HG03342 (cell line): ENCODE results near the gene CREB5.

Source experiments
- ATAC-seq: cut with Tn5 transposase; IDR thresholded peaks from one replicate; pipeline ENCODE4 v1.9.1; 2021; ENCODE audit warnings: mild to moderate bottlenecking, moderate library complexity; ENCODE audit not compliant: unreplicated experiment

The CREB5 gene

DNA sequence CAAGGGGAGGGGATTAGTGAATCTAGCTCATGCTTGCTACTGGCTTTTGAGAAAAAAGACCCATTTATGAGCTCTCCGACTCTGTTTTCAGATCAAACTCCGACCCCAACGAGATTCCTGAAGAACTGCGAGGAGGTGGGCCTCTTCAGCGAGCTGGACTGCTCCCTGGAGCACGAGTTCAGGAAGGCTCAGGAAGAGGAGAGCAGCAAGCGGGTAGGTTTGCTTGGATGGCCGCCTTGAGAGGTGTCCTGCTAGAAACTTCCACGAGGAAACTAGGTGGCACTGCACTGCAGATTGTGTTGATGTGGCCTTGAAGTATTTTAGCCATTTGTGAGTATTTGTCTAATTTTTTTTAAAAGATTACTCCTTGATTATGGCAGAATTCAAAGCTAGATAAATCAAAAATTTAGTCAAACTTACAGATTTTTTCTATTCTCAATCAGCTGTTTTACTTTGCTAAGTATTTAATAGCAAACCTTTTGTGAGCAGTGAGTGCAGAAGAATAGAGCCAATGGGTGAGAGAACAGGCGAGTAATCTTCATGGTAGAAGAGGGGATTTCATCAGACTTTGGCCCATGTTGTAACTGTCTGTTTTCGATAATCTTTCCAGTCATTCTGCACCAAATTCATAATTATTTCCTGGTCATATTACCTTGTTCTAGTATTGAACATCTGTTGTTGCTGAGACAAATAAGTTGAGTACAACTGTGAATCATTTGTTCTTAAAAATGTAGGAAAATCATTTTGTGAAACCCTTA, 95.4 kb downstream of the CREB5 start:
- no peak for ATAC-seq

DNA sequence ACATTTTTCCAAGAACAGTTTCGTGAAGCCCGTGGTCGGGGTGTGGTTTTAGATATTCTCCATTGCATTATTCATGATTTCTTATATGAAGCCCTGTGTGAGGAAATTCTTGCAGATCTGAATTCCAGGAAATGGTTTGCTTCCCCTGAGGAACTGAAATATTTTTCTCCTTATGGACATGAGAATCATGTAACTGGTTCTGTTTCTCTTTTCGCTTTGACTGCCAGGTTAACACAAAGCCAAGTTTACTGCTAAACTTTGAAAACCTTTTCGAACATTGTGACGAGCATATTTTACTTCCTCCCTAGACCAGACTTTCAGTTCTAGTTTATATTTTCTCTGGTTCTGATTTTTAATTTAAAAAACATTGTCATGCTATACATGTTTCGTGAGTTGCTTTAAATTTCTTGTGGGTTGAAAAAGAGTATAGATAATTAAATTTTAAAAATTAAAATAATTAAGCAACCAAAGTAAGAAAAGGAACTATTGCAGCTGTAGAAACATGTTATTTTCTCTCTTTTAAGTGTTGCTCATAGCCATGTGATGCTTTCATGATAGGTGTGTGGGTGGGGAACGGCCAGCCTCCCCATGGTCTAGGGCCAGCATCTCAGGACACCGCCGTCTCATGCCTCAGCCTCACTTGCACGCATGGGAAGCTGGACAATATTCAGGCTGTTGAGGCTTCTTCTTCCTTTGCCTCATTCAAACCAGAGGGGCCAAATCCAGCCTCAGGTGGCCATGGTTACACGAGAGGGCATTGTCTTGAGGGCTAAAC, 97.1 kb downstream of the CREB5 start:
- peak; percentile 78 for ATAC-seq

DNA sequence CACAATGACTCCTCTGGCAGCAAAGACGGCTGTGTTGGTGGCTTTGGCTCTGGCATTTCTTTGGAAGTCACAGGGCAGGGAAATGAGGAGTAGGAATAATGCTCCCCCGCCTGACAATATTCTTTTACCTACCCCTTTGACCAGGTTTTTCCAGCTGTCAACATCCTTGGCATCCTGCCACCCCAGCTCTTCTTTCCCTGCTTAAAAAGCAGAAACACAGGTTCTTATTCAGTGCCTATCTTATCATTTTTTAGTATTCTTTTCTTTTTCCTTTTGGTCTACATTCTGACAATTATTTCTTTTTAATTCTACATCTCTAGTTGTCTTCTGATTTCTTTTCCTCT, 97.7 kb downstream of the CREB5 start:
- ATAC-seq: no peak

DNA sequence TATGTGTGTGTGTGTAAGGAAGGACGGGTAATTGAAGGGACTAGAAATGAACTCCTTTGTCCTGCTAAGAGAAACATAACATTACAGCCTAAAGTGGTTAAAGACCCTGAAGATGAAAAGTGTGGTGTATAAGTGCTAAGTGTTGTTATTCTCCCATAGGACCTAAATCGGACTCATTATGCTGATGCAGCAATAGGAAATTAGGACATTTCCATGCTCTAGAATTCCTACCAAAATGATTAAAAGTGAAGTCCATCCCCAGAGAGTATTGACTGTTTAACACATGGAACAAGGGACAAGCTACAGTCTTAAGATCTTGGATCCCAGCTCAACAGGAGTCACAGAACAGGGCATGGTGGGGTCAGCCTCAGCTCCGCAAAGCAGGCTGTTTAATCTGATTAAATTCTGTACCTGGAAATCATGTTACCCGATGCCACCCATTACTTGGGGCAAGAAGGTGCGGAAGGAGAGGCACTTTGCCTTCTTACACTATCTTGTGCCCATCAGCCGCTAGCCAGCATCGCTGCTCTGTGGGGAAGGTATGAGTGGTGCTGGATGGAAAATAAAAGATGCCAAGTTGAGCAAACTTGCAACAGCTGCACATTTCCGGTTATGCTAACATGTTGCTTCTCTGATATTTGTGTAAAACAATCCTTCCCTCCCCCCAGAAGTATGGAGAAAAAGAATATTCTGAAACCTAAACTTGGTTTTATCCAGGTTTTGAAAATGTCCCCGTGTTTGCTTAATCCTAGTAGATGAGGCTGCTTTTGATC, 100.5 kb downstream of the CREB5 start:
- no peak for ATAC-seq

DNA sequence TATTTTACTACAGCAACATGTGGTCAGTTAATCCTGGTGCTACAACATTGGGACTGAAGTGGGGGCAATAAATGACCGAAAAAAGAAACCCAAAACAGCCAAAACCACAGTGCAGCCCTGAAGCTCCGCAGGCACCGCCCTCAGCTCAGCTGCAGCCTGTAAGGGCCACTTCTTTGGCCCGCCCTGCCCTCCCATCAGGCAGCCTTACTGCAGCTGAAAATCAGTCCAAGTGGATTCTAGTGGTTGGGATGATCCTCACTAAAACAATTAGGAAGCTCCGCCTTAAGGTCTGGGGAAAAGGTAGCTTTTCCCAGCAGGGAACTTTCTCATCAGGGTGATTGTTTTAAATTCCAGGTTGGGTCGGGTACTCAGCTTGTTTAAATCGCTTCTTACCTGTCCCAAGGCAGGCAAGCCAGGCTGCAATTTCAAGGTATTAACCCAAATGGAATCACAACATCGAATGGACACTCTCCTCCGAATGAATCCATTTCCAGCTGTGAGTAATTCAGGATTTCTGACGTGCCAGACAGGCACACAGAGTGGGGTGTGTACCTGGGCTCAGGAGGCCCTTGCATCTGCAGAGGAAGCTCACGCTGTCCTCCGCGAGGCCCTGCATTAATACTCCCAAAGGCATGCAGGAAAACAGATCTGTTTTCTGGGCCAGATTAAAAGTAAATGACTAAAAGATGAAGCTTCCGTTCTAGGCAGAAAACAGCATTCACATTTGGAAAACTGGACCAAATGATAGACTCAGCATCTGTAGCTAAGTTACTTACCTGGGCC, 104.3 kb downstream of the CREB5 start:
- ATAC-seq: no peak

DNA sequence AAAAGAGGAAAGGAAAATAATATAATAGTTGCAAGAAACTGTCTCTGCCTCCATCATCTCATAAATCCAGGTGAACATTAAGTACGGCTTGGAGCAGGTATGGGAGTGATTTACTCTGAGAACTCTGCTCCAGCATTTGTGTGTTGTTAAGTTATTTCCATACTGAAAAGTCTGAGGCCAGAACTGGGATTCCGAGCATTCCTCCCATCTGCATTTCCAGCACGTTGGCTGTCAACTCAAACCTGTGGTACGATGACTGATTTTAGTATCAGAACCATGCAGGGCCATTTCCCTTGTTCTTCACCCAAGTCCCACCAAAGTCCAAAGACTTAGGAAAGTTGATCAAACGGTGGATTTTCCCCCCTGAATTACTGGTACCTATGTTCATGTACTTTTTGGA, 104.9 kb downstream of the CREB5 start:
- no peak for ATAC-seq

DNA sequence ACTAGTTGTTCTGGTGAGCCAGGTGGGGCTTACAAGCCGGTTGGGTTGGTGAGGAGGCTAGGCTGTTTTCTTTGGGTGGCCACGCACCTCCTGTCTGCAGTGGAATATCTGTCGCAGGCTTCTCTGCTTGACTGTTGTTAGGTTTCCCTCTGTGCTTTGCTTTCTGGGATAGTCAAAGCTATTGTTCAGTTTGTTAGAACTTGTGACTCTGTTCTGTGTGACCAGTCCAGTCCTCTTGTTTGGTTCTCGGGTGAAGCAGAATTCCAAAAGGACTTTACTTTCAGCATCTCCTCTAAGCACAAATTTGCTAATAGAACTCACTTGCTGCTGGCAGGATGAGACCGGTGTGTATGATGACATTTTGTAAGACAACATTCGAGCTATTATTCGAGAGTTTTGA, 105.3 kb downstream of the CREB5 start:
- ATAC-seq: no peak

DNA sequence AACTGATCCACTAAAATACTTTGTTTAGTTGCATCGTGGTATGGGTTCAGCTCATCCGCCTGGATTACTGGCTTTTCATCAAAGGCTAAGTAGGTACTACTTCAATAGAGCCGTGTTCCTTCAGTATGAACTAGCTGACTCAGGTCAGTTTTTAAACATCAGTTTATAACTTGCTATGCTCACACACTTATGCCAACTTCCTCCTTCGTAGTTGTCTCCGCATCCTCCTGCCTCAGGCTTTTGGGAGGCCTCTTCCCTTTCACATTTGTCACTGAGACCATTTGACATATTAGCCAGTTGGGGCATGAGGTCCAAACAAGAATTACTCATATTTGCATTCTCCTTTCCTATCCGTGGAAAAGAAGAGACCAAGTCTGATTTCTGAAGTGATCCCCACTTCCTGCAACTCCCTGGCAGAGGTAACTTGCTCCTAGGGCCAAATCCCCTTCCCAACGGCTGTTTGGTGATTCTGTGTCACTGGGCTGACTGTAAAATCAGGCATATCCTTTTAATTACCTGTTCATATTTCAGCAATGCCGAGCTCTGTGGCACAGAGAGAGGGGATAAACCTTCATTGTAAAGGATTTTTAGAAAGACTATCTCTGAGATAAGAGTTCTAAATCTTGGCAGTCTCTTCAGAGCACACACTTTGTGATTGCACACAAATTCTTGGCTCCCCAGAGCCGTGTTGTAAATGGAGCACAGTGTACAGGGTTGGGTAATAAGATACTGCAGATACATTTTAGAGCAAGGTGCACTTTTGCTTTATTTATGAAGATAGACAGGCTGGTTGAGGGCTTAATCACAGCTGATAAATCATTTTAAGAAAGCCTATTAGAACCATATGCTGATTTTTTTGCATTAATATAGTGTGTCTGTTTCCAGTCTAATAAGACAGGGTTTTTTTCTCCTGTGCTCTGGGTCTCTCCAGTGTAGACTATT, 108.0 kb downstream of the CREB5 start:
- ATAC-seq: no peak

DNA sequence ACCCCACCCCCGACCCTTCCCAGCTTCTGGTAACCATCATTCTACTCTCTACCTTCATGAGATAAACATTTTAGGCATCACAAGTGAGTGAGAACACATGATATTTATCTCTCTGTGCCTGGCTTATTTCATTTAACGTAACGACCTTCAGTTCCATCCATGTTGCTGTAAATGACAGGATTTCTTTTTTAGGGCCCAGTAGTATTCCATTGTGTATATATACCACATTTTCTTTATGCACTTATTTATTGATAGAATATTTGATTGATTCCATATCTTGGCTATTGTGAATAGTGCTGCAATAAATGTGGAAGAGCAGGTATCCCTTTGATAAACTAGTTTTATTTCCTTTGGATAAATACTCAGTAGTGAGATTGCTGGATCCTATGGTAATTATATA, 112.7 kb downstream of the CREB5 start:
- ATAC-seq: no peak

DNA sequence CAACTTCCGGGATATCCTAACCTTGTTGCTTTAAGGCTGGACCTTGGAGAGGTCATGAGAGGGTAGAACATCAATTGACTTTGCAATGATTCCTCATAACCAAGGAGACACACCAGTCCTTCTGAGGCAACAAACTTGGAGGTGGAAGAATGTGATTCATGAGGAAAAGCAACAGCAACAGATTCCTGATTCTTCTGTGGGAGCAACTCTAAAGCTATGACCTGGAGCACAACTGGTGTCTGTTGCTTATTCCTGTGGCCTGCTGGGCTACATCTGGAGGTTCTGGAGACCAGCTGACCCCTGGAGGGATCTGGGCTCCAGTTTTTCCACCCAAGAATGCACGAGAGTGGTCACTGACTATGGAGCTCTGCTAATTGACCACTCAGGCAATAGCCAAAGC, 116.6 kb downstream of the CREB5 start:
- ATAC-seq: no peak

DNA sequence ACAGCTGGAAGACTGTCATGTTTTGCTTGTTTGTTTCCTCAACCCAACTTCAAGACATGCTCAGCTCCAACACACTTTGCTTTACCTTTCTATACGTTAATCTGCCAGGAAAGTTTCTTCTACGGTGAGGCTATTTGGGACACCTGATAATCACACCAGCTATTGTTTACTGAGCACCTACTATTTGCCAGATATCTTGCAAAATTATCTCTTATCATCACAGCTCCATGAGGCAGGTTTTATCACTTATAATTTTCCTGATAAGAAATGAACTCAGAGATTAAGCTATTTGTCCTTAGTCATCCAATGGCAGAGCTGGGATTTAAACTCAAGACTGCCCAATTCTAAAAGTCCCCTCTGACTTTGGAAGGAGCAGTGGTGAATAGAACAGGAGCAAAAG, 117.4 kb downstream of the CREB5 start:
- ATAC-seq: no peak

DNA sequence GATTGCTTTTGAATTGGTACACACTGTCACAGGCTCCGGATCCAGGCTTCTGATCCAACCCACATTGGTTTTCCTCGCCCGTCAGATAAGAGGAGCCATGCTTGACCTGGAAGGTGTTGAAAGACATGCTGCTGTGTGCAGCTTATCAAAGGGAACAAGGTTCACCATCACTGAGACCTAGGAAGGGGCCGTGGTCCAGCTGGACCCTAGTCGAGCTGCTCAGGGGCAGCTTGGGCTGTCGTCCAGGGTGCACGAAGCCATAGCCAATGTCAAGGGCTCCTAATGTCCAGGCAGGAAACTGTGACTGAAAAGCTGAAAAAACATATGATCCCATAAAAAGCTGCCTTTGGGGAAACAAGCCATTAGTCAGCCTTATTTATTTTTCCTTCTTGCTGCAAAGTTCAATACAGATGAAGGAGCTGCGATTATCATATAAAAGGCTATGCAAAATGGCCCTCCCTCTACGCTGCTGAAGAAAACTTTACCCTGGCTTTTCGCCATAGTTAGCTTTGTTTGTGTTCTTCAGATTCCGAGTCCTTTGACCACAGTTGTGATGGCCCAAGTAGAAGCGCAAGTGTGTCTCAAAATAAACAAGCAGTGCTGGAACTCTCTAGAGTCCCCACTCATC, 118.0 kb downstream of the CREB5 start:
- ATAC-seq: no peak

DNA sequence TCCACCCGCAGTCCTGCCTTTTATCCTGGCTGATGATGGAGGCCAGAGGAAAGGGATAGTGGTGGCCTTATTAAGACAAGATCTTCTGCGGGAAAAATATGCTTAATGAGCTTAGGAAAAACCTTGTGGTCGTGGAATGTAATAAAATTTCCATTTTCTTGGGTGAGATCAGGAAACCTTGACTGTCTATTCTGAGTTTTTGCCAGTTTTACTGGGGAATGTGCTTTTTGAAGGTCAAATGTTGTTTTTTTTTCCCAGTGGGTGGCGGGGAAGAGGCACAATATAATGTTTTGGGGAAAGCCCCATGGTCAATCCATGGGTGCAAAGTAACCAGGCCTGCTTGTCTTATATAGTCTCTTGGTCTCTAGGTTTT, 118.5 kb downstream of the CREB5 start:
- ATAC-seq: no peak

DNA sequence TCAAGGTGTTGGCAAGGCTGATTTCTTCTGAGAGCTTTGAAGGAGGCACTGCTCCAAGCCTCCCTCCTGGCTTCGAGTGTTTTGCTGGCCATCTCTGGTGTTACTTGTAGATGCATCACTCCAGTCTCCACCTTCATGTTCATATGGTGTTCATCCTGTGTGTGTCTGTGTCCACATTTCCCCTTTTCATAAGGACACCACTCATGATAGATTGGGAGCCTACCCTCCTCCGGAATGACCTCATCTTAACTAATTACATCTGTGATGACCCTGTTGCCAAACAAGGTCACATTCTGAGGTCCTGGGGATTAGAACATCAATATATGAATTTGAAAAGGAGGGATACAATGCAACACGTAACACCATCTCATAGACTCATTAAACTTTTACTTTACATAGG, 119.0 kb downstream of the CREB5 start:
- ATAC-seq: no peak

DNA sequence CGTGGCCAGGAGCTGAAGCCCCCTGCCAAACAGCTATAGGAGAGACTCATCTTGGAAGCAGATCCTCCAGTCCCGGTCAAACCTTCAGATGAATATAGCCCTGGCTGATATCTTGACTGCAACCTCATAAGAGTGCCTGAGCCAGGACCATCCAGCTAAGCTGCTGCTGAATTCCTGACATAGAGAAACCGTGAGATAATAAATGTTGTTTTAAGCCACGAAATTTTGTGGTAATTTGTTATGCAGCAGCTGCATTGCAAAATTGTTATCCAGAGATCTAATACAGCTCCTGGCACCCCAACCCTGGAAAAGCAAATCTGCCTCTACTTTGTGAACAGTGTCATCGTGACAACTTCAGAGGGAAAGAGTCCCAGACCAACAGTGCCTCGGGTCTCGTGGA, 119.9 kb downstream of the CREB5 start:
- ATAC-seq: no peak

DNA sequence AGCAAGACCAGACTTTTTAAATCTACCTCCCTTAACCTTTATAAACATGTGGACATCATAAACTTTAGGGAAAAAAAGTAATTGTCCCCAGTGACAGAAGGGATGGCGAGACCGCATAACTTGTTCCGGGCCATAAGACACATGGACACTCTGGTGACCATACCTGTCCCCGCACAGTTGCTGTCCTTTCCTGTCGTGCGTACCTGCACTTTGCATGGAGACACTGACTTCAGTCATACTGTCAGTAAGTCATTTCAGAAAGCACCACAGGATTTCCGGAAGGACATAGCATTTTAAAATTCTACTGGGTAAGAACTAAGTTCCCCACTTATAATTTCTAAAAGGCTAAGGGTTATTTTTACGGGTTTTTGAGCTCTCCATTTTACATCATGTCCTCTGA, 120.9 kb downstream of the CREB5 start:
- ATAC-seq: no peak

DNA sequence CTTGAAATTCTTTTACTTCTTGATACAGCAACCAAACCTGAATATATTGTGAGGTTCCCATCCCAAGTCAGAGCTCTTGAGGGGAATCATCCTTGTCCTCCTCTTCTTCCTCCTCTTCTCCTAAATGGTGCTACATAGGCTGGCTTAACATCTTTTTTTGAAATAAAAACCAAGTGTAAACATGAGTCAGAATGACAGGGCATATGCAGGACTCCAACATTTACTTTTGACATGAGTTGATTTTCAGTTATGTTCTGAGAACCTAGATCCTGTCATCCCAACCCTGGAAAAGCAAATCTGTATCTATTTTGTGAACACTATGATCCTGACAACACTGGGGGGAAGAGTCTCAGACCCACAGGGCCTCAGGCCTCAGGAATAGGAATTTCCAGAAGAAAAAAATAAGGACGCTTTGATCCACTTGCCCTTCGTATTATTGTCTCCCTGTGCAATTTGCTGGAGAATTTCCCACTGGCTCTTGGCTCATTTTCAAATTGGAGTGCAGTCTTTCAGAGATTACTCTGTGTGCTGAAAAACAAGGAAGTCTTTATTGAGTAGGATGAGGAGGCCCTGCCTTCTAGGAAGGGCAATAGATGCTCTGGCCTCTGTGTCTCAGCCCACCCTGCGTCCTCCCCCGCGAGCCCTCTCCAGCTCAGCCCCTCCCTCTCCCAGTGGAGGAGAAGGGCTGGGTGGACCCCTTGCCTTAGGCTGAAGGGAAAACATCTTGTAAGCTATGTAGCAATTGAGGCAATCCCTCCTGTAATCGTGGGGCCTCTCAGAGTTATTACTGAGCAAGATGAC, 121.6 kb downstream of the CREB5 start:
- ATAC-seq: no peak

DNA sequence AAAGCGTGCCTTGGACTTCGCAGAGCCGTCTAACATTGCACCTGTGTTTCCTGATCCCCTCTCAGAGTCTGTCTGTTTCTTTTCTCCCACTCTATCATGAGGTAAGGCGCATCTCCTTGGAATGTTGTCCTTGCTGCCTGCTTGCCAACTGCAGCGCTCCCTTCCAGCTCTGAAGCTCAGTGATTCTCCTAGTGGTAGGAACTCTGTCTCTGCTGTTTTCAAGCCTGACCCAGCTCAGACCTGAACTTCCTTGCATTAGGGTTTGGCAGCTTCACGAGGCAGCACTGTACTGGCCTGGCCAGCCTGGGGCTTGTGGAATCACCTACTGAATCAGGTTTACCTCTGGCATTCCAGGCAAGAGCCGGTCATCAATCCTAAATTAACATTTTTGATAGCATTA, 123.9 kb downstream of the CREB5 start:
- ATAC-seq: no peak
